GM10266 (cell line): Measurements from ENCODE around the gene SV2B.

Experiments used
- DNase-seq: peaks from one replicate; pipeline ENCODE4 v3.0.0; 2012; ENCODE audit errors: extremely low spot score
- CTCF ChIP-seq: IDR thresholded peaks from 2 replicates; pipeline ENCODE4 v1.5.1; 2012; ENCODE audit warnings: mild to moderate bottlenecking, low read depth; ENCODE audit not compliant: control insufficient read depth, insufficient read depth; ENCODE audit errors: missing control alignments

The SV2B gene

GRCh38 chr15:91291673-91292072 is 191.6 kb downstream of the SV2B start:
- TF ChIP-seq CTCF = no peak
- peak; percentile 33 for DNase-seq

- TF ChIP-seq CTCF = no peak
- no peak for DNase-seq
Observed at GRCh38 chr15:91294344-91294743, 194.3 kb downstream of the SV2B start.

GRCh38 chr15:91294795-91295194 is 194.7 kb downstream of the SV2B start:
- no peak for TF ChIP-seq CTCF
- no peak for DNase-seq

GRCh38 chr15:91298101-91298500 is 198.0 kb downstream of the SV2B start:
- DNase-seq = no peak
- TF ChIP-seq CTCF = no peak

- TF ChIP-seq CTCF = peak; percentile 72
- peak; percentile 75 for DNase-seq
Observed at GRCh38 chr15:91302588-91303439, 202.8 kb downstream of the SV2B start.

GRCh38 chr15:91304210-91304609 is 204.2 kb downstream of the SV2B start:
- no peak for DNase-seq
- TF ChIP-seq CTCF = no peak

GRCh38 chr15:91304786-91305185 is 204.7 kb downstream of the SV2B start:
- no peak for TF ChIP-seq CTCF
- DNase-seq = no peak
